ENCODE measurements around the gene PLCL1.

The PLCL1 gene

GRCh38 chr2:197938555-197938954 lies 134.2 kb downstream of the PLCL1 start:
- ATAC-seq = no peak
- no peak for TF ChIP-seq SNAI2 (CRISPR knock-in tag; IDR thresholded peaks at IDR 0.05)
- TF ChIP-seq, protein P1, sequence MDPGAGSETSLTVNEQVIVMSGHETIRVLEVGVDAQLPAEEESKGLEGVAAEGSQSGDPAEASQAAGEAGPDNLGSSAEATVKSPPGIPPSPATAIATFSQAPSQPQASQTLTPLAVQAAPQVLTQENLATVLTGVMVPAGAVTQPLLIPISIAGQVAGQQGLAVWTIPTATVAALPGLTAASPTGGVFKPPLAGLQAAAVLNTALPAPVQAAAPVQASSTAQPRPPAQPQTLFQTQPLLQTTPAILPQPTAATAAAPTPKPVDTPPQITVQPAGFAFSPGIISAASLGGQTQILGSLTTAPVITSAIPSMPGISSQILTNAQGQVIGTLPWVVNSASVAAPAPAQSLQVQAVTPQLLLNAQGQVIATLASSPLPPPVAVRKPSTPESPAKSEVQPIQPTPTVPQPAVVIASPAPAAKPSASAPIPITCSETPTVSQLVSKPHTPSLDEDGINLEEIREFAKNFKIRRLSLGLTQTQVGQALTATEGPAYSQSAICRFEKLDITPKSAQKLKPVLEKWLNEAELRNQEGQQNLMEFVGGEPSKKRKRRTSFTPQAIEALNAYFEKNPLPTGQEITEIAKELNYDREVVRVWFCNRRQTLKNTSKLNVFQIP (CRISPR knock-in tag; IDR thresholded peaks at IDR 0.05; ENCODE audit: borderline replicate concordance, low read depth) = no peak
- no peak for TF ChIP-seq ZNF565 (CRISPR knock-in tag; conservative IDR thresholded peaks at IDR 0.05; ENCODE audit: low read depth)
- no peak for TF ChIP-seq TCF4 (CRISPR knock-in tag; IDR thresholded peaks at IDR 0.05; ENCODE audit: borderline replicate concordance)
- no peak for TF ChIP-seq TOX (CRISPR knock-in tag; IDR thresholded peaks at IDR 0.05; ENCODE audit: borderline replicate concordance)
- no peak for TF ChIP-seq PPARA (CRISPR knock-in tag; IDR thresholded peaks at IDR 0.05; ENCODE audit: borderline replicate concordance)
- TF ChIP-seq PATZ1 (CRISPR knock-in tag; IDR thresholded peaks at IDR 0.05; ENCODE audit: borderline replicate concordance) = no peak
- TF ChIP-seq ZC3H10 (CRISPR knock-in tag; IDR thresholded peaks at IDR 0.05) = no peak
- no peak for TF ChIP-seq RARB (CRISPR knock-in tag; IDR thresholded peaks at IDR 0.05)
- no peak for TF ChIP-seq ZNF8 (CRISPR knock-in tag; IDR thresholded peaks at IDR 0.05)
- no peak for TF ChIP-seq OSR1 (CRISPR knock-in tag; IDR thresholded peaks at IDR 0.05)
- no peak for TF ChIP-seq ZNF70 (CRISPR knock-in tag; IDR thresholded peaks at IDR 0.05)
- no peak for TF ChIP-seq GLIS3 (CRISPR knock-in tag; IDR thresholded peaks at IDR 0.05)
- no peak for TF ChIP-seq CREB5 (CRISPR knock-in tag; IDR thresholded peaks at IDR 0.05; ENCODE audit: low read depth)
- no peak for TF ChIP-seq ISL1 (CRISPR knock-in tag; IDR thresholded peaks at IDR 0.05)
- TF ChIP-seq ESRRG (CRISPR knock-in tag; IDR thresholded peaks at IDR 0.05) = no peak
- no peak for TF ChIP-seq ARNTL (CRISPR knock-in tag; IDR thresholded peaks at IDR 0.05; ENCODE audit: borderline replicate concordance, low read depth)

GRCh38 chr2:197939787-197940186 lies 135.4 kb downstream of the PLCL1 start:
- TF ChIP-seq BACH2 (CRISPR knock-in tag; IDR thresholded peaks at IDR 0.05; ENCODE audit: borderline replicate concordance) (no peak), ZC3H10 (CRISPR knock-in tag; IDR thresholded peaks at IDR 0.05) (no peak), OSR1 (CRISPR knock-in tag; IDR thresholded peaks at IDR 0.05) (no peak), ZNF565 (CRISPR knock-in tag; conservative IDR thresholded peaks at IDR 0.05; ENCODE audit: low read depth) (no peak), RARB (CRISPR knock-in tag; IDR thresholded peaks at IDR 0.05) (no peak), PPARA (CRISPR knock-in tag; IDR thresholded peaks at IDR 0.05; ENCODE audit: borderline replicate concordance) (no peak), ESRRG (CRISPR knock-in tag; IDR thresholded peaks at IDR 0.05) (no peak), TOX (CRISPR knock-in tag; IDR thresholded peaks at IDR 0.05; ENCODE audit: borderline replicate concordance) (no peak), CREB5 (CRISPR knock-in tag; IDR thresholded peaks at IDR 0.05; ENCODE audit: low read depth) (no peak)
- TF ChIP-seq, protein P2, sequence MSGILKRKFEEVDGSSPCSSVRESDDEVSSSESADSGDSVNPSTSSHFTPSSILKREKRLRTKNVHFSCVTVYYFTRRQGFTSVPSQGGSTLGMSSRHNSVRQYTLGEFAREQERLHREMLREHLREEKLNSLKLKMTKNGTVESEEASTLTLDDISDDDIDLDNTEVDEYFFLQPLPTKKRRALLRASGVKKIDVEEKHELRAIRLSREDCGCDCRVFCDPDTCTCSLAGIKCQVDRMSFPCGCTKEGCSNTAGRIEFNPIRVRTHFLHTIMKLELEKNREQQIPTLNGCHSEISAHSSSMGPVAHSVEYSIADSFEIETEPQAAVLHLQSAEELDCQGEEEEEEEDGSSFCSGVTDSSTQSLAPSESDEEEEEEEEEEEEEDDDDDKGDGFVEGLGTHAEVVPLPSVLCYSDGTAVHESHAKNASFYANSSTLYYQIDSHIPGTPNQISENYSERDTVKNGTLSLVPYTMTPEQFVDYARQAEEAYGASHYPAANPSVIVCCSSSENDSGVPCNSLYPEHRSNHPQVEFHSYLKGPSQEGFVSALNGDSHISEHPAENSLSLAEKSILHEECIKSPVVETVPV (CRISPR knock-in tag; IDR thresholded peaks at IDR 0.05) = no peak
- no peak for ATAC-seq

DNA sequence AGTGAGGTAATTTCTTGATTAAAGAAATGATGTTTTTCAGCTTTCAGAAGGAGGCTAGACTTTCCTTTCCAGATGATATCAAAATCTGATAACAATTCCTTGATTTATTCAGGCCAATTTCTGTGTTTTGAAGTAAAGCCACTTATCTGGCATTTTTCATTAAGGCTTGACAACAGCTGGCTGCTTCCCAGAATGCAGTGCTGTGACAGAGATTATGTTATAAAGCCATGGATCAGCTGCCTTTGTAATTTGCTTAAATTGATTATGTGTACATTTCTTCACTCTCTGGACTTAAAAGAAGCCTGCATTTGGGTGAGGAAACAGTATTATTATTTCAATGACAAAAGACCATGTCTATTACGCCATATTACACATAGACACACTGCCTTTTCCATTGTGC lies 136.0 kb downstream of the PLCL1 start:
- TF ChIP-seq TSHZ2 (CRISPR knock-in tag; IDR thresholded peaks at IDR 0.05) (peak; percentile 26; the same call in 1 of the 2 replicates), ZNF565 (CRISPR knock-in tag; conservative IDR thresholded peaks at IDR 0.05; ENCODE audit: low read depth) (no peak), ISL1 (CRISPR knock-in tag; IDR thresholded peaks at IDR 0.05) (peak; percentile 44; the same call in 1 of the 2 replicates), TCF4 (CRISPR knock-in tag; IDR thresholded peaks at IDR 0.05; ENCODE audit: borderline replicate concordance) (peak; percentile 14; the same call in 1 of the 2 replicates)
- ATAC-seq = no peak

All from SK-N-SH treated with all-trans-retinoic acid at 6 μM for 48 hours (cell line).